GM18505 (cell line): ENCODE data around the gene CDC42EP1.
"Not testable (repeated sequence)": the region's sequence is repeated elsewhere in the genome, so short reads cannot be mapped to it uniquely, and the experiment has no call there.

ENCODE experiments used
- ATAC-seq: cut with Tn5 transposase; IDR thresholded peaks from one replicate; pipeline ENCODE4 v1.9.1; 2021; ENCODE audit not compliant: unreplicated experiment
- POLR2A ChIP-seq: IDR thresholded peaks from 4 replicates; pipeline ENCODE4 v1.6.1; 2011; ENCODE audit warnings: borderline replicate concordance; ENCODE audit not compliant: insufficient read depth, insufficient read length; ENCODE audit errors: extremely low read depth

CDC42EP1 gene

GRCh38 chr22:37569921-37570660 is 9.8 kb downstream of the CDC42EP1 start:
- TF ChIP-seq POLR2A = no peak
- ATAC-seq = no peak

- TF ChIP-seq POLR2A = no peak
- no peak for ATAC-seq
These were observed 10.3 kb downstream of the CDC42EP1 start for GRCh38 chr22:37570661-37570976.

- ATAC-seq = no peak
- no peak for TF ChIP-seq POLR2A
These were observed 11.1 kb downstream of the CDC42EP1 start for GRCh38 chr22:37571258-37571991.

GRCh38 chr22:37571992-37572373 is 11.7 kb downstream of the CDC42EP1 start:
- no peak for ATAC-seq
- no peak for TF ChIP-seq POLR2A

- TF ChIP-seq POLR2A = no peak
- ATAC-seq = no peak
These were observed 15.3 kb downstream of the CDC42EP1 start for GRCh38 chr22:37575490-37576003.

DNA sequence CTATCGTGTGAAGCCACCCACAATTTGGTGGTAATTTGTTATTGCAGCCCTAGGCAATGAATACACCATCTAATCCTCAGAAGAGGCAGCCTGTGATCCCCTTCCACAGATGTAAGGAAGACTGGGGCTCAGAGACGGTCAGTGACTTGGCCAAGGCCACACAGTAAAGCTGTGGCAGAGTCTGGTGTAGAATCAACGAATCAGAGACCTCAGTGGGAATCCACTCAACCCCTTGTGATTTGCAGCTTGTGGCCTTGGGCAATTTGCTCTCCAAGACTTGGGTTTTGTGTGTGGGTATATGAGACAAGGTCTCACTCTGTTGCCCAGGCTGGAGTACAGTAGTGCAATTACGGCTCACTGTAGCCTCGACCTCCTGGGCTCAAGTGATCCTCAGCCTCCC is 17.7 kb downstream of the CDC42EP1 start:
- no peak for ATAC-seq
- TF ChIP-seq POLR2A = no peak

DNA sequence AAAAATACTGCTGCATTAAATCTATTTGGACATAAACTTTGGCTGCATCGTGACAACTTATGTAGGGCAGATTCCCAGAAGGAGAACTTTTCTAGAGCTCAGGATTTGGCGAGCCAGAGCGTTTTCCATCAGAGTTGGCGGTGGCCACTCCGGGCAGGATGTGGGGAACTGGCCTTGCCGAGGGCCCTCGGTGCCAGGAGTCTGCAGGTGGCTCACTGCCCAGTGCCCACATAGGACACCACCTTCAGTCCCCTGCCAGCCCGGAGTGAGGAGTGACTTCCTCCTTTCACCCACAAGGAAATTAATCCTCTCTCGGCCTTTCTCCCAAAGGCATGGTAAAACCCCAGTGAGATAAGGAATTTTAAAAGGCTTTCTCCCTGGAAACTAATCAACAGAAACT is 21.2 kb downstream of the CDC42EP1 start:
- TF ChIP-seq POLR2A = no peak

DNA sequence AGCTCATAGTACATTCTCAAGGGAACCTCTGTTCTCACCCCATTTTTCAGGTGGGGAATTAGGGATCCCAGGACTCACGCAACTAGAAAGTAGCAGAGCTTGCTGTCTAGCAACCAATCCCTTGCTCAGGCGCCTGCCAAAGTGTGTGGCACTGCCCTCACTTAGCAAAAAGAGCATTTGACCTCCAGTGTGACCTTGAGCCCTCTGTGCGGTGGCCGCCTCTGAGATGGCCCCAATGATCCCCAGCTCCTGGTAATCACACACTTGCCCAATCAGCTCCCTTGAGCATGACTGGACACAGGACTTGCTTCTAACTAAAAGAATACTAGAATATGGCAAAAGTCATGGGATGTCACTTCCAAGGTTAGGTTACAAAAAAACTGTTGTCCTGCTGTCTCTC is 22.2 kb downstream of the CDC42EP1 start:
- TF ChIP-seq POLR2A = no peak
- no peak for ATAC-seq

More for the DNA sequence above, 21.2 kb downstream of the CDC42EP1 start:
- no peak for ATAC-seq

- TF ChIP-seq POLR2A = no peak
- no peak for ATAC-seq
These were observed 28.4 kb downstream of the CDC42EP1 start for GRCh38 chr22:37588546-37589215.

- no peak for TF ChIP-seq POLR2A
- ATAC-seq = no peak
These were observed 29.4 kb downstream of the CDC42EP1 start for GRCh38 chr22:37589636-37590035.

DNA sequence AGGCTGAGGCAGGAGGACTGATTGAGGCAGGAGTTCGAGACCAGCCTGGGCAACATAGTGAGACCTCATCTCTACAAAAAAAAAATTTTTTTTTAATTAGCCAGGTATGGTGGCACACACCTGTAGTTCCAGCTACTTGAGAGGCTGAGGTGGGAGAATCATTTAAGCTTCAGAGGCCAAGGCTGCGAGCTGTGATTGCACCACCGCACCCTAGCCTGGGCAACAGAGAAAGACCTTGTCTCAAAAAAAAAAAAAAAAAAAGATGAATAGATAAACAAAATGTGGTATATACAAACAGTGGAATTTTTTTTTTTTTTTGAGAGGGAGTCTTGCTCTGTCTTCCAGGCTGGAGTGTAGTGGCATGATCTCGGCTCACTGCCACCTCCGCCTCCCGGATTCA is 30.8 kb downstream of the CDC42EP1 start:
- ATAC-seq = not testable (repeated sequence)

GRCh38 chr22:37591823-37592404 is 31.6 kb downstream of the CDC42EP1 start:
- no peak for ATAC-seq

GRCh38 chr22:37594237-37594636 is 34.0 kb downstream of the CDC42EP1 start:
- no peak for ATAC-seq
- no peak for TF ChIP-seq POLR2A

More at GRCh38 chr22:37591823-37592404, 31.6 kb downstream of the CDC42EP1 start:
- no peak for TF ChIP-seq POLR2A

GRCh38 chr22:37599153-37599552 is 38.9 kb downstream of the CDC42EP1 start:
- no peak for ATAC-seq
- no peak for TF ChIP-seq POLR2A

GRCh38 chr22:37601203-37601539 is 40.9 kb downstream of the CDC42EP1 start:
- ATAC-seq = no peak
- no peak for TF ChIP-seq POLR2A
